ENCODE measurements around the gene NCF2. TPM values are rescaled to one million over a fixed set of nuclear protein-coding genes. Genes with fewer than 3 reads are reported as not detected.
A peak's percentile ranks its signal among the peaks of the same experiment; 100 is the strongest.

Gene NCF2
- total and polyA plus RNA-seq, 2 donors (not counting 1 experiment from before 2014, with no cell fraction given), result 9.9 to 10.5 TPM

GRCh38 chr1:183552891-183553290 is 37.4 kb downstream of the NCF2 start:
- no peaks in the 10 kb centered on the region for H3K27me3 ChIP-seq (replicated peaks in 1 of 4; ENCODE audit: control extremely low read depth in 1 of 4, control insufficient read depth in 3 of 4, insufficient read depth in 4 of 4, low read length in 3 of 4)
- WGBS (ENCODE audit: insufficient coverage), result 100% methylated on average over 5 of the region's 6 CpGs
- Mint-ChIP-seq H3K27me3 (no peaks in the 10 kb centered on the region), H3K9me3 (ENCODE audit: insufficient read depth) (no peaks in the 10 kb centered on the region), H3K4me3 (no peak overlapping the region), H3K27ac (peak overlapping the region; percentile 50), H3K4me1 (peaks cover 28% of the 10 kb centered on the region)
- no peaks in the 10 kb centered on the region for H4K20me1 ChIP-seq (ENCODE audit: control insufficient read depth, insufficient read depth, low read length, poor library complexity, severe bottlenecking)
- ChIA-PET POLR2A (no interaction called here), CTCF (interaction anchor here (1.0 kb wide), 1 partner anchor 80 kb away, joined by 3 read pairs; no protein-coding TSS in a partner anchor)
- no peak overlapping the region for H3K9ac ChIP-seq (ENCODE audit: low read length)
- H3K27ac ChIP-seq (ENCODE audit: low read length in 2 of 2), result no peak overlapping the region
- no peak overlapping the region for H3K4me2 ChIP-seq (replicated peaks; ENCODE audit: low read depth, low read length, poor library complexity, severe bottlenecking)
- H3K9me3 ChIP-seq (ENCODE audit: control extremely low read depth in 1 of 3, control insufficient read depth in 2 of 3, insufficient read depth in 1 of 3, low read length in 2 of 3), result no peaks in the 10 kb centered on the region
- TF ChIP-seq CTCF (IDR thresholded peaks at IDR 0.05) (no peak), EZH2 (IDR thresholded peaks at IDR 0.05; ENCODE audit: borderline replicate concordance, insufficient read depth, low read depth, low read length, poor library complexity, severe bottlenecking) (no peak)
- no peak for DNase-seq
- no peak overlapping the region for H2AFZ ChIP-seq (ENCODE audit: insufficient read depth, low read depth, low read length, poor library complexity, severe bottlenecking)
- no peak overlapping the region for H3K4me3 ChIP-seq (ENCODE audit: control extremely low read depth in 1 of 5, extremely low read depth in 1 of 5, insufficient read depth in 1 of 5, low read depth in 2 of 5, low read length in 4 of 5)
- H3K36me3 ChIP-seq (replicated peaks in 1 of 2; ENCODE audit: control extremely low read depth in 1 of 2, control insufficient read depth in 1 of 2, extremely low read depth in 1 of 2, insufficient read depth in 2 of 2, low read length in 1 of 2), result peaks cover 16 to 61% of the 10 kb centered on the region in 2 experiments
- no peak for ATAC-seq (ENCODE audit: low read depth)
- no peaks in the 10 kb centered on the region for H3K79me2 ChIP-seq (ENCODE audit: control insufficient read depth, insufficient read depth, low read length)
- H3K4me1 ChIP-seq (ENCODE audit: control insufficient read depth in 2 of 2, insufficient read depth in 2 of 2, low read length in 2 of 2), result peaks cover 12 to 16% of the 10 kb centered on the region in 2 donors
- intact Hi-C loops (cut with micrococcal nuclease), result no loop called here

GRCh38 chr1:183552441-183552840 is 37.8 kb downstream of the NCF2 start:
- peaks cover 15 to 61% of the 10 kb centered on the region in 2 experiments for H3K36me3 ChIP-seq (replicated peaks in 1 of 2; ENCODE audit: control extremely low read depth in 1 of 2, control insufficient read depth in 1 of 2, extremely low read depth in 1 of 2, insufficient read depth in 2 of 2, low read length in 1 of 2)
- ChIA-PET POLR2A (no interaction called here), CTCF (no interaction called here)
- Mint-ChIP-seq H3K9me3 (ENCODE audit: insufficient read depth) (no peaks in the 10 kb centered on the region), H3K4me1 (peaks cover 32% of the 10 kb centered on the region), H3K27me3 (no peaks in the 10 kb centered on the region), H3K4me3 (no peak overlapping the region), H3K27ac (no peak overlapping the region)
- ATAC-seq (ENCODE audit: low read depth) (no peak), DNase-seq (no peak)
- no peak overlapping the region for H3K4me3 ChIP-seq (ENCODE audit: control extremely low read depth in 1 of 5, extremely low read depth in 1 of 5, insufficient read depth in 1 of 5, low read depth in 2 of 5, low read length in 4 of 5)
- no peaks in the 10 kb centered on the region for H4K20me1 ChIP-seq (ENCODE audit: control insufficient read depth, insufficient read depth, low read length, poor library complexity, severe bottlenecking)
- no peak overlapping the region for H3K27ac ChIP-seq (ENCODE audit: low read length in 2 of 2)
- peaks cover 13 to 17% of the 10 kb centered on the region in 2 donors for H3K4me1 ChIP-seq (ENCODE audit: control insufficient read depth in 2 of 2, insufficient read depth in 2 of 2, low read length in 2 of 2)
- no peaks in the 10 kb centered on the region for H3K27me3 ChIP-seq (replicated peaks in 1 of 4; ENCODE audit: control extremely low read depth in 1 of 4, control insufficient read depth in 3 of 4, insufficient read depth in 4 of 4, low read length in 3 of 4)
- no peak overlapping the region for H2AFZ ChIP-seq (ENCODE audit: insufficient read depth, low read depth, low read length, poor library complexity, severe bottlenecking)
- no peak overlapping the region for H3K4me2 ChIP-seq (replicated peaks; ENCODE audit: low read depth, low read length, poor library complexity, severe bottlenecking)
- intact Hi-C loops (cut with micrococcal nuclease), result no loop called here
- TF ChIP-seq EZH2 (IDR thresholded peaks at IDR 0.05; ENCODE audit: borderline replicate concordance, insufficient read depth, low read depth, low read length, poor library complexity, severe bottlenecking) (no peak), CTCF (IDR thresholded peaks at IDR 0.05) (no peak)
- no peak overlapping the region for H3K9ac ChIP-seq (ENCODE audit: low read length)
- H3K79me2 ChIP-seq (ENCODE audit: control insufficient read depth, insufficient read depth, low read length), result no peaks in the 10 kb centered on the region
- 100% methylated on average over 5 of the region's 7 CpGs for WGBS (ENCODE audit: insufficient coverage)
- H3K9me3 ChIP-seq (ENCODE audit: control extremely low read depth in 1 of 3, control insufficient read depth in 2 of 3, insufficient read depth in 1 of 3, low read length in 2 of 3), result no peaks in the 10 kb centered on the region

All from B cell (primary cell).